ENCODE data around the gene PIM3.

- TF ChIP-seq HDGF (IDR thresholded peaks at IDR 0.05; ENCODE audit: borderline replicate concordance) (no peak), BHLHE40 (IDR thresholded peaks at IDR 0.05; ENCODE audit: borderline replicate concordance) (no peak), FOXA1 (IDR thresholded peaks at IDR 0.05) (no peak), ZNF384 (IDR thresholded peaks at IDR 0.05) (no peak), NFRKB (IDR thresholded peaks at IDR 0.05) (no peak), TARDBP (IDR thresholded peaks at IDR 0.05) (no peak), SP1 (IDR thresholded peaks at IDR 0.05) (no peak)
Measured at GRCh38 chr22:49954991-49955580, 5.5 kb upstream of the PIM3 start.

All from HEK293T (cell line).